Measurements from ENCODE around the gene MYO1F. TPM values are rescaled to one million over a fixed set of nuclear protein-coding genes. Genes with fewer than 3 reads are reported as not detected.

MYO1F gene
- total RNA-seq, 3 donors from 2014 or later, result 4.6 to 8.0 (median 6.6) TPM

DNA sequence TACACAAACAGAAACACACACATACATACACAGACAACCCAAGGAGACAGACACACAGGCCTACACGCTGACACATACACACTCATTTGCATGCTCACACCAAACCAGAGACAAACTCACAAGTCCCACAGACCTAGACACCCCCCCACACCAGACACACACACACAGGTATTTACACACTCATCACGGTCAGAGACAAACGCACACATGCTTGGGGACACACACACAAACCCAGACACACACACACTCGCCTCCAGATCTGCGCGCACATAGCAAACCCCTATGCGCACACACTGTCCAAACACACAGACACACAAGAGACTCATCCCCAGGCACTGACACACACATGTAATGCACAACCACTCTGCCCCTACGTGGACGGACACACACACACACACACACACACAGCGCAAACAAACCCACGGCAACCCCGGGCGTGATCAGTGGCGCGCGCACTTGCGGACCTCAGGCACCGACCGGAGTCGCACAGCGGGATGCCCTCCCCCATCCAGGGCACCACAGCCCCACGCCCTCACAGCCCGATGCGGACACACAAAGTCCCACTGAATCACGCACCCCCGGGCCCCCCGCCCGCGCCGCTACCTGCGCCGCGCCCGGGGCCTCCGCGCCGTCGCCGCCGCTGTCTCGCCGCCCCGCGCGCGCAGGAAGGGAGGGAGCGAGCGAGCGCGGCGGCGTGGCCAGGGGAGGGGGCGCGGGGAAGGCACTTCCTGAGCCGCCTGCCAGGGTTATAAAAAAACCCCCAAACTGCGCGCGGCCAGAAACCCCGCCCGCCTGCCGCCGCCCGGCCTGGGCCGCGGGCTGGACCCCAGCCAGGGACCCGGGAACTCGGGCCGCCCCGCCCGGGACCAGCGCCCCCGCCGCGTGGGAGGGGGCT, 33.0 kb upstream of the MYO1F start, which contains the start of gene ADAMTS10:
Gene ADAMTS10 (minus strand): TSS at position 675 of the 895 bp plus-strand sequence. CDS start 5,005 bp downstream, outside the sequence.
- ATAC-seq, result peak; percentile 55 to 59
- H3K27me3 Mint-ChIP-seq (ENCODE audit: low read depth), result no peaks in the 10 kb centered on the region
- H3K9me3 Mint-ChIP-seq, result no peaks in the 10 kb centered on the region
- H3K4me1 Mint-ChIP-seq (ENCODE audit: low read depth), result peaks cover 29% of the 10 kb centered on the region
- peak within 1 kb of the TSS; percentile 80 for H3K4me3 Mint-ChIP-seq
- DNase-seq, result peak; percentile 32
- peaks cover 3% of the 10 kb centered on the region for H3K36me3 Mint-ChIP-seq (ENCODE audit: insufficient read depth)

DNA sequence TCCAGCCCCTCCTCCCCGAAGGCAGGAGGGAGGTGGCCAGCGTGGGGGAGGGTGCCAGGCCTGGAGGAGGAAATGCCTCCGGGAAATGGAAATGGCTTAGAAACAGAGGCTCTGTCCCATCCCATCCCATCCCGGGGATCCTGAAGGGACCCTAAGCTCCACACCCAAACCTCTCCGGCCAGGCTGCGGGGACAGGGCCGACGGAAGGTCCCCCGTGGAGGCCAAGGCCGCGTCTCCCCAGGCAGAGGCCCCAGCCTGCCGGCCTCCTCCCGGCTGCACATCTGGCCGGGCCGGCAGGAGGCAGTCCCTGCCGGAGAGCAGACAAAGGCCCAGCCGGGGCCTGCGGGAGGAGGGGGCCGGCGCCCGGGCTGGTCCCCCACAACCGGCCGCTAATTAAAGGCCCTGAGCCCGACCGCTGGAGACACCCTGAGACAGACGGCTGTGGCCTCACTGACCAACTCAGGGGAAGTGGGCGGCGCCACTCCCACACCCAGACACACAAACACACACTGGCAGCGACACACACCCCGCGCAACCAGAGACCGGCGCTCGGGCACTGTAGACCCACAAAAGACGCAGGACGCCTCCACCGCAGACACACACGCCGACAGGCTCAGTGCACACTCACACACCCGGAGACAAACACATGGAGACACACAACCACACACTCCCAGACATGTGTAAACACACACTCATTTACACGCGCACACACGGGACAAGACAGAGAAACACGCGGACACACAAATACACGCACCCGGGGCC, 32.2 kb upstream of the MYO1F start:
- Mint-ChIP-seq H3K9me3 (no peaks in the 10 kb centered on the region), H3K4me3 (peak overlapping the region; percentile 80), H3K4me1 (ENCODE audit: low read depth) (peaks cover 26% of the 10 kb centered on the region), H3K27me3 (ENCODE audit: low read depth) (no peaks in the 10 kb centered on the region), H3K36me3 (ENCODE audit: insufficient read depth) (peaks cover 3% of the 10 kb centered on the region)
- ATAC-seq (peak in 1 of 2 donors; percentile 30), DNase-seq (no peak)

DNA sequence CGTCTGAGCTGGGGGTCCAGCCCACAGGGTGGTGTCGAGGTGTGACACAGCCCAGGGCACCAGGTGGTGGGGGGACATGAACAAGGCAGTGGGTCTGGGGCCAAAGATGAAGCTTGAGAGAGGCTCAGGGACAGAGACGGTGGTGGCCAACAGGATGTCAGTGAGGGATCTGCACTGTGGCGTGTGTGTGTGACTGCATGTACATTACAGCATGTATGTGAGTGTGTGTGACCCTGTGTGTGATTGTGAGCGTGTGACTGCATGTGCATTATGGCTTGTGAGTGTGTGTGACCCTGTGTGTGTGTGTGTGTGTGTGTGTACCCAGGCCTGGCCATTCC, 31.7 kb upstream of the MYO1F start:
- H3K9me3 Mint-ChIP-seq, result no peaks in the 10 kb centered on the region
- H3K36me3 Mint-ChIP-seq (ENCODE audit: insufficient read depth), result peaks cover 3% of the 10 kb centered on the region
- peak overlapping the region; percentile 65 for H3K4me3 Mint-ChIP-seq
- H3K27me3 Mint-ChIP-seq (ENCODE audit: low read depth), result no peaks in the 10 kb centered on the region
- DNase-seq (no peak), ATAC-seq (no peak)
- H3K4me1 Mint-ChIP-seq (ENCODE audit: low read depth), result peaks cover 26% of the 10 kb centered on the region

DNA sequence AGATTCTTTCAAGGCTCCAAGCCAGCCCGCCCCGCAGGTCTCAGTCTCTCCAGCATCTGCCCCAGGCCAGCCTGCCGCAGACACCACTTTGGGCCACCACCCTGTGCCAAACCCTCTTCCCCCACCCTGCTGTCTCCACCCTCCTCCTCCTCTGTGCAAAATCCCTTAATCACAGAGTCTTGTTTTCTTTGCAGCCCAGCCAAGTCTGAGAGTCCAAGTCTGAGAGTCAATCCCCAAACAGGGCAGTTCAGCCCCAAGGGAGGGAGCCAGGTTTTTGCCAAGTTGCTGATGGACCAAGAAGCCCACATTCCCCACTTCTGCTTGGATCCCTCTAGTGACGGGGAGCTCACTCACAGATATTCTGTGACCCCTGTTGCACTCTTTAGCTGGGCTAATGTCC, 30.1 kb upstream of the MYO1F start:
- Mint-ChIP-seq H3K27me3 (ENCODE audit: low read depth) (no peaks in the 10 kb centered on the region), H3K4me1 (ENCODE audit: low read depth) (peaks cover 22% of the 10 kb centered on the region), H3K36me3 (ENCODE audit: insufficient read depth) (peaks cover 3% of the 10 kb centered on the region), H3K4me3 (no peak overlapping the region), H3K9me3 (no peaks in the 10 kb centered on the region)
- ATAC-seq, result no peak
- DNase-seq, result no peak

DNA sequence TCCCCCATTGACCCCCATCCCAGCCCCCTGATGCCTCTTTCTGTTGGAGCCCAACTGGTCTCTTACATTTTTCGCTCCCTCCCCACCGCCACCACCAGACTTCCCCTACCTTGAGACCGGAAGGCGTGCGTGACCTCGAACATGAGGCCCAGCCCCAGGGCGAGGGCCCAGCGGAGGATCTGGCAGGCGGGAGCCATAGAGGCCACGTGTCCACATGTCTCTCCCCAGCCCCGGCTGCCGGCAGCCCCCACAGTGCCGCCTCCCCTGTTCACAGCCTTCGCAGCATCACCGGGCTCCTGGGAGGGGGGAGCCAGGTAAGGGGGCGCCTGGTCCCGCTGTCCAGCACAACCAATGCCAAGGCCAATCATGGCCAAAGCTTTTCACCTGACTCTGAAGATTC, 28.3 kb upstream of the MYO1F start:
- H3K9me3 Mint-ChIP-seq, result no peaks in the 10 kb centered on the region
- DNase-seq (no peak), ATAC-seq (no peak)
- no peak overlapping the region for H3K4me3 Mint-ChIP-seq
- peaks cover 11% of the 10 kb centered on the region for H3K36me3 Mint-ChIP-seq (ENCODE audit: insufficient read depth)
- no peaks in the 10 kb centered on the region for H3K27me3 Mint-ChIP-seq (ENCODE audit: low read depth)
- peaks cover 13% of the 10 kb centered on the region for H3K4me1 Mint-ChIP-seq (ENCODE audit: low read depth)

DNA sequence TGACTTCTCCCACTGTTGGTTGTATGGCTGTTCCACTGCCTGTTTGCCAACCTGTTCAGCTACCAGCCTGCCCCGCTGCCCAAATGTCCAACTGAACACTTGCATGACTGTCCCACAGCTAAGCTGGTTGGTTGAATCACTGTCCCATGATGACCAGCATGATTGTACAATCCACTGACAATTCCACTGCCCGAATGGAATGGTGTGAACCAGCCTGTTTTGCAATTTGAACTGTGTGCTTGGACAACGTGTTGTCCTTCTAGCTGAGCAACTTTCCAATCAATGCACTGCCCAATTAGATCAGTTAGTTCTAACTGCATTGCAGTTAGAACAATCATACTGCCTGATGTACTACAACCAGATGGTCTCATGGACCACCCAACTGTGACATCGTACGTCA, 24.6 kb upstream of the MYO1F start:
- no peak for DNase-seq
- Mint-ChIP-seq H3K4me3 (no peak overlapping the region), H3K9me3 (no peaks in the 10 kb centered on the region), H3K4me1 (ENCODE audit: low read depth) (no peaks in the 10 kb centered on the region), H3K36me3 (ENCODE audit: insufficient read depth) (peaks cover 17% of the 10 kb centered on the region), H3K27me3 (ENCODE audit: low read depth) (no peaks in the 10 kb centered on the region)
- ATAC-seq, result no peak

DNA sequence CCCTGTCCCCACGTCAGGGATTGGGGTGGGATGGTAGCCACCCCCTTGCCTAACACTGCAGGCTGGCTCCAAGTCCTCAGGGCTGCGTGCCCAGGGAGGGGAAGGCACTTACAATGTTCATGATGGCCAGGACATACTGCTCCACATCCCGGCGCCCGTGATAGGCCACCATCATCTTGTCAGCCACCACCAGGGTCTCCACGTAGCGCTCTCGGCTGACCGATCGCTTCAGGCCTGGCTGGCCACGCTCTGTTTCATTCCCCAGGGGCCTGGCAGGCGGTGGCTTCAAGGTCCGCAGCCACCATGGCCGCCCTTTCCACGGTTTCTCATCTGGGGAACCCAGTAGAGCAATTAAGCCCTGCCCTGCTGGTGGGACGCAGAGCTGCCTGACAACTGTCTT, 23.6 kb upstream of the MYO1F start:
- no peaks in the 10 kb centered on the region for H3K27me3 Mint-ChIP-seq (ENCODE audit: low read depth)
- ATAC-seq (no peak), DNase-seq (no peak)
- H3K4me1 Mint-ChIP-seq (ENCODE audit: low read depth), result no peaks in the 10 kb centered on the region
- H3K4me3 Mint-ChIP-seq, result no peak overlapping the region
- no peaks in the 10 kb centered on the region for H3K9me3 Mint-ChIP-seq
- H3K36me3 Mint-ChIP-seq (ENCODE audit: insufficient read depth), result peaks cover 14% of the 10 kb centered on the region

DNA sequence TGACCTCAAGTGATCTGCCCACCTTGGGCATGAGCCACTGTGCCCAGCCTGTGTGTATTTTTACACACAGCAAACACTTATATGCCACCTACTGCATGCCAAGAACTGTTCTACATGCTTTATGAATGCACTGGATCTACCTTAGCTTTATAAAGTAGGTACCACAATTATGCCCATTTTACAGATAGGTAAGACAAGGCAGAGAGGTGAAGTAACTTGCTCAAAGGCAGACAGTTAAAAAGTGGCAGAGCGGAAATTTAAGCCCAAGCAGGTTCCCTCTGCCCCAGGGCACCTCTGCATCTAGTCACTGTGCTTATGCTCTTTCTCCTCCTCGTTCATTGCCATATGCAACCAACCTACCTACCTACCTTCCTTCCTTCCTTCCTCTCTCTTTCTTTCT, 22.8 kb upstream of the MYO1F start:
- no peaks in the 10 kb centered on the region for H3K4me1 Mint-ChIP-seq (ENCODE audit: low read depth)
- ATAC-seq (no peak), DNase-seq (no peak)
- no peaks in the 10 kb centered on the region for H3K27me3 Mint-ChIP-seq (ENCODE audit: low read depth)
- H3K4me3 Mint-ChIP-seq, result no peak overlapping the region
- H3K9me3 Mint-ChIP-seq, result no peaks in the 10 kb centered on the region
- peaks cover 14% of the 10 kb centered on the region for H3K36me3 Mint-ChIP-seq (ENCODE audit: insufficient read depth)

DNA sequence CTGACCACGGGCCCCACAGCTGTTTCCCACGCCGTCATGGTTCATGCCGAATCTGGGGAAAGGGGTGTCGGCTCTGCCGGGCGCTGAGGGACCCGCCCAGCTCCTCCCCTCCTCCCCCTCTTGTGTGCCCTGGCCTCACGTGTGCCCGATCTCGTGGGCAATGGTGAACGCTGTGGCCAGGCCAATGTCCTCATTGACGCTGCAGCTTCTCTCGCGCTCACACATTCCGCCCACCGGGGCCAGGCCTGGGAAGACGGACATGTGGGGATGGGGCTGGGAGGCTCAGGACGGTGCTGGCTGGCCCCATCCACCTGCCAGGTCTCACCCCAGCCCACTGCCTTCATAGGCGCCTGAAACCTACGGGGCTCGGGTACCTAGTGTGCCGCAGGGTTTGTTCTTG, 18.9 kb upstream of the MYO1F start:
- no peak for DNase-seq

DNA sequence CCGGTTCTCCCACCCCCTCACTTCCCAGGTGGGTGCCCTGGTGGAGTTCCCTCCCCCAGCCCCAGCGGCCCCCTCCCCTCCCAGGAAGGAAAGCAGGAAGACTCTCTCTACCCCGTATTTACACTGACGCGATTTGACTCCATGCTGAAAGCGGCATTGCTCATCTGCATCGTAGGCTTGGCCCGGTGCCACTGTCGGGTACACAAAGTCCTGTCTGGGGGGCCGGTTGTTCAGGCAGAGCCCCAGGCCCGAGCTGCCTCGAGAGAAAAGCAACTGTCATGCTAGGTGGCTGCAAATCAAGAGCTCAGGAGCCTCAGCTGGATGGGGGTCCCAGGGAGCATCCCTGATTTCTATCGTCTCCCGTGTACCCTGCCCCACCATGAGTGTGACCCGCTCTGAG, 18.4 kb upstream of the MYO1F start:
- no peaks in the 10 kb centered on the region for H3K9me3 Mint-ChIP-seq
- H3K4me3 Mint-ChIP-seq, result no peak overlapping the region
- peaks cover 7% of the 10 kb centered on the region for H3K36me3 Mint-ChIP-seq (ENCODE audit: insufficient read depth)
- DNase-seq (no peak), ATAC-seq (no peak)
- no peaks in the 10 kb centered on the region for H3K27me3 Mint-ChIP-seq (ENCODE audit: low read depth)
- peaks cover 18% of the 10 kb centered on the region for H3K4me1 Mint-ChIP-seq (ENCODE audit: low read depth)

More for the DNA sequence above, 18.9 kb upstream of the MYO1F start:
- no peak overlapping the region for H3K4me3 Mint-ChIP-seq
- peaks cover 18% of the 10 kb centered on the region for H3K4me1 Mint-ChIP-seq (ENCODE audit: low read depth)
- H3K9me3 Mint-ChIP-seq, result no peaks in the 10 kb centered on the region
- peaks cover 8% of the 10 kb centered on the region for H3K36me3 Mint-ChIP-seq (ENCODE audit: insufficient read depth)
- no peak for ATAC-seq
- no peaks in the 10 kb centered on the region for H3K27me3 Mint-ChIP-seq (ENCODE audit: low read depth)

DNA sequence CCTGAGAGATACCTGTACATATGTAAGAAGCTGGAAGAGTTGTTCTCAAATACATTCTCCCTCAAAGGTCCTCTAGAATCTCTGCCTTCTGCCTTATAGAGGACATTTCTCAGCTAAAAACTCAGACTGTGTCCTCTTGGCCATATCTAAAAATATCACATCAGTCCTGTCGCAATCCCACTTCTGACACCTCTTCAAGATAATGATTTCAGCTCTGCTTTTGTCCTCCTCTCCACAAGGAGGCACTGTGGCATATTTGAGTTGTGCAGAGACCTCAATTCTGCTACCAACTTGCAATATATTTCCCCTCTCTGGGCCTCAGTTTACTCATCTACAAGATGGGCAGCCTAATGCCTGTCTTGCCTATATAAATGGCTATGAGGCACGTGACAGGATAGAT, 16.7 kb upstream of the MYO1F start:
- Mint-ChIP-seq H3K4me1 (ENCODE audit: low read depth) (peaks cover 18% of the 10 kb centered on the region), H3K36me3 (ENCODE audit: insufficient read depth) (peaks cover 5% of the 10 kb centered on the region), H3K9me3 (no peaks in the 10 kb centered on the region), H3K4me3 (no peak overlapping the region), H3K27me3 (ENCODE audit: low read depth) (no peaks in the 10 kb centered on the region)
- DNase-seq (no peak), ATAC-seq (no peak)

DNA sequence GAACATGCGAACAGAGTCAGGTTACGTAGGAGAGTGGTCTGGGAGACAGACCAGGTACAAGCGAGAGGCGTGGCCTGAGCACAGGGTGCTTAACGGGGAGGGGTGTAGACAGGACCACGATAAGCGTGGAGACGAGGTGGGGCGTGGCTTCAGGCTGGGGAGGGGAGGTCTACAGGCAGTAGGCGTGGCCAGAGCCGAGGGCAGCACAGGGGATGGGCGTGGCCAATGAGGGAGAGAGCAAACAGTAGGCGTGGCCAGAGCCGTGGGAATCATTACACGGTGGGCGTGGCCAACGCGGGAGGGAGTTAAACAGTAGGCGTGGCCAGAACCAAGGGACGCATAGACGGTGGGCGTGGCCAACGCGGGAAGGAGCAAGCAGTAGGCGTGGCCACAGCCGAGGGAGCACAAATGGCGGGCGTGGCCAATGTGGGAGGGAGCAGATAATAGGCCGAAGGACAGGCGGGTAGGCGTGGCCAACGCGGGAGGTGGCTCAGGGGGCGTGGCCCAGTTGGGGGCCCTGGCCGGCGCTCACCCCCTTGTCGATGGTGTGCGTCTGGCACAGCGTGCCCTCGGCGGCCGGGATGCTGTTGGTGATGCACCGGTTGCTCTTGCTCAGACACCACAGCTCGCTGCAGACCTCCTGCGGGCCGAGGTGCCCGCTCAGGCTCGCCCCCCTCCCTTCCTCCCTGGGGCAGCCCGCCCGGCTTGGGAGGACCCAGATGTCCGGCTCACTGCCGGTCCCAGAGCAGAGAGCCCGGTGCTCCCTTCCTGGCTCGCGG, 15.2 kb upstream of the MYO1F start:
- Mint-ChIP-seq H3K9me3 (no peaks in the 10 kb centered on the region), H3K27me3 (ENCODE audit: low read depth) (no peaks in the 10 kb centered on the region), H3K36me3 (ENCODE audit: insufficient read depth) (peaks cover 3% of the 10 kb centered on the region), H3K4me3 (peak overlapping the region; percentile 74), H3K4me1 (ENCODE audit: low read depth) (peaks cover 18% of the 10 kb centered on the region)
- ATAC-seq (peak; percentile 91 to 93), DNase-seq (peak; percentile 94)

DNA sequence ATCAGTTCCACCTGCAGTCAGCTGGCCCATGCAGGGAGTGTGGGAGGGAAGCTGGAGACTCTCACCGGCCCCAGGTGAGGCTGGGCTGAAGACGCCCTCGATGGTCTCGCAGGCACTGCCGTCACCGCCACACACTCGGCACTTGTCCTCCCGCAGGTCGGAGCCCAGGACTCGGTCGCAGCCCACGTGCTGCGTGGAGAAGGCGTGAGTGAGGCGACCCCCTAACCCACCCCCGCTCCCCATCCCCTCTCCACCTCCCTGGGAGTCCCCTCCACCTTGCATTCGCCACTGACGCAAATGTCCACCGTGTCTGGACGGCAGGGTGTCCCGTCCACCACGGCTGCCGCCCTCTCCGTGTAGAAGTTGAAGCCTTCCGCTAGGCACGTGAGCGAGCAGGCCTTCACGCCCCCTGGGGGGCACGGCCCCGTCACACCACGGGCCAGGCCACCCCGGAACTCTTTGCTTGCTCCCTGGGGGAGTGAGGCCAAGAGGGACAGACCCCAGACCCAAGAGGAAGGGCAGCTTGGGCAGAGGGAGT, 12.0 kb upstream of the MYO1F start:
- ATAC-seq (no peak), DNase-seq (no peak)
- Mint-ChIP-seq H3K9me3 (no peaks in the 10 kb centered on the region), H3K36me3 (ENCODE audit: insufficient read depth) (no peaks in the 10 kb centered on the region), H3K27me3 (ENCODE audit: low read depth) (no peaks in the 10 kb centered on the region), H3K4me3 (no peak overlapping the region), H3K4me1 (ENCODE audit: low read depth) (peaks cover 18% of the 10 kb centered on the region)

Data from activated T-cell treated with anti-CD3 and anti-CD28 coated beads, Interleukin-2, amount 50 U/mL, for 4 hours (primary cell).